ENCODE results near the gene RDX. TPM values are rescaled to one million over a fixed set of nuclear protein-coding genes. Genes with fewer than 3 reads are reported as not detected.

The RDX gene
- total and polyA plus RNA-seq, 2 experiments from 2014 or later: 45.2 to 226 TPM

DNA sequence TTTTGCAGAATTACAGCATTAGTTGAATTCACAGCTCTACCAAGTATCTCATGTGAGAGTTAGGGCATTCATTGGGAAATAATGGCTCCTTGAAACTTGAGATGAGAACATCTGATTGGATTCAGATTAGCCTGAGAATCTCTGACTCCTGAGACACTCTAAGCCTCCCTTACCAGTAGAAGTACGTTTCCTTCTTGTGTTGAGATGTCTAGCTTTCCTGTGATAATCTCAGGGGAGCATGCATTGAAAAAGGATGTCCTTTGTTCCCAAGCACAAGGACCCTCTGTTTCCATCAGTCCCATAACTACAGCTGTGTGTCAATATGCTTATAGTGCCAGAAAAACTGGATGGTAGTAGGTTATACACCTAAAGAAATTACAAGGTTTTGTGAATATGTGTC lies 35.2 kb upstream of the RDX start:
- DNase-seq (ENCODE audit: low spot score) (no peak), ATAC-seq (no peak)
- Histone ChIP-seq H3F3A (replicated peaks; ENCODE audit: low read depth) (no peaks in the 10 kb centered on the region), H3K27me3 (ENCODE audit: insufficient read depth) (no peaks in the 10 kb centered on the region), H3K4me1 (ENCODE audit: insufficient read depth) (no peaks in the 10 kb centered on the region), H3K4me2 (no peak overlapping the region), H3K27ac (ENCODE audit: low read depth) (no peak overlapping the region), H3K4me3 (no peak overlapping the region), H3K79me2 (replicated peaks; ENCODE audit: insufficient read depth) (no peaks in the 10 kb centered on the region), H3K36me3 (ENCODE audit: insufficient read depth) (peaks cover 6% of the 10 kb centered on the region; the same call in 1 of the 2 replicates), H2AFZ (no peak overlapping the region), H3K9me2 (ENCODE audit: insufficient read depth) (peaks cover 7% of the 10 kb centered on the region; the same call in 1 of the 2 replicates), H4K20me1 (replicated peaks; ENCODE audit: insufficient read depth) (no peaks in the 10 kb centered on the region)
- H3K27me3 Mint-ChIP-seq (ENCODE audit: insufficient read depth, low read depth, poor library complexity): peaks cover 3% of the 10 kb centered on the region
- TF ChIP-seq NANOG (IDR thresholded peaks at IDR 0.05; ENCODE audit: borderline replicate concordance): no peak
- no peak for TF ChIP-seq EZH2phosphoT487 (IDR thresholded peaks at IDR 0.05; ENCODE audit: unreplicated experiment)
- no peak for TF ChIP-seq POLR2AphosphoS5 (IDR thresholded peaks at IDR 0.05; ENCODE audit: low read depth)
- TF ChIP-seq, protein P1, sequence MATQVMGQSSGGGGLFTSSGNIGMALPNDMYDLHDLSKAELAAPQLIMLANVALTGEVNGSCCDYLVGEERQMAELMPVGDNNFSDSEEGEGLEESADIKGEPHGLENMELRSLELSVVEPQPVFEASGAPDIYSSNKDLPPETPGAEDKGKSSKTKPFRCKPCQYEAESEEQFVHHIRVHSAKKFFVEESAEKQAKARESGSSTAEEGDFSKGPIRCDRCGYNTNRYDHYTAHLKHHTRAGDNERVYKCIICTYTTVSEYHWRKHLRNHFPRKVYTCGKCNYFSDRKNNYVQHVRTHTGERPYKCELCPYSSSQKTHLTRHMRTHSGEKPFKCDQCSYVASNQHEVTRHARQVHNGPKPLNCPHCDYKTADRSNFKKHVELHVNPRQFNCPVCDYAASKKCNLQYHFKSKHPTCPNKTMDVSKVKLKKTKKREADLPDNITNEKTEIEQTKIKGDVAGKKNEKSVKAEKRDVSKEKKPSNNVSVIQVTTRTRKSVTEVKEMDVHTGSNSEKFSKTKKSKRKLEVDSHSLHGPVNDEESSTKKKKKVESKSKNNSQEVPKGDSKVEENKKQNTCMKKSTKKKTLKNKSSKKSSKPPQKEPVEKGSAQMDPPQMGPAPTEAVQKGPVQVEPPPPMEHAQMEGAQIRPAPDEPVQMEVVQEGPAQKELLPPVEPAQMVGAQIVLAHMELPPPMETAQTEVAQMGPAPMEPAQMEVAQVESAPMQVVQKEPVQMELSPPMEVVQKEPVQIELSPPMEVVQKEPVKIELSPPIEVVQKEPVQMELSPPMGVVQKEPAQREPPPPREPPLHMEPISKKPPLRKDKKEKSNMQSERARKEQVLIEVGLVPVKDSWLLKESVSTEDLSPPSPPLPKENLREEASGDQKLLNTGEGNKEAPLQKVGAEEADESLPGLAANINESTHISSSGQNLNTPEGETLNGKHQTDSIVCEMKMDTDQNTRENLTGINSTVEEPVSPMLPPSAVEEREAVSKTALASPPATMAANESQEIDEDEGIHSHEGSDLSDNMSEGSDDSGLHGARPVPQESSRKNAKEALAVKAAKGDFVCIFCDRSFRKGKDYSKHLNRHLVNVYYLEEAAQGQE (IDR thresholded peaks at IDR 0.05; ENCODE audit: unreplicated experiment): no peak
- TF ChIP-seq ZNF331 (CRISPR knock-in tag; IDR thresholded peaks at IDR 0.05; ENCODE audit: low read depth): no peak
- TF ChIP-seq, protein P2, sequence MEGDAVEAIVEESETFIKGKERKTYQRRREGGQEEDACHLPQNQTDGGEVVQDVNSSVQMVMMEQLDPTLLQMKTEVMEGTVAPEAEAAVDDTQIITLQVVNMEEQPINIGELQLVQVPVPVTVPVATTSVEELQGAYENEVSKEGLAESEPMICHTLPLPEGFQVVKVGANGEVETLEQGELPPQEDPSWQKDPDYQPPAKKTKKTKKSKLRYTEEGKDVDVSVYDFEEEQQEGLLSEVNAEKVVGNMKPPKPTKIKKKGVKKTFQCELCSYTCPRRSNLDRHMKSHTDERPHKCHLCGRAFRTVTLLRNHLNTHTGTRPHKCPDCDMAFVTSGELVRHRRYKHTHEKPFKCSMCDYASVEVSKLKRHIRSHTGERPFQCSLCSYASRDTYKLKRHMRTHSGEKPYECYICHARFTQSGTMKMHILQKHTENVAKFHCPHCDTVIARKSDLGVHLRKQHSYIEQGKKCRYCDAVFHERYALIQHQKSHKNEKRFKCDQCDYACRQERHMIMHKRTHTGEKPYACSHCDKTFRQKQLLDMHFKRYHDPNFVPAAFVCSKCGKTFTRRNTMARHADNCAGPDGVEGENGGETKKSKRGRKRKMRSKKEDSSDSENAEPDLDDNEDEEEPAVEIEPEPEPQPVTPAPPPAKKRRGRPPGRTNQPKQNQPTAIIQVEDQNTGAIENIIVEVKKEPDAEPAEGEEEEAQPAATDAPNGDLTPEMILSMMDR (conservative IDR thresholded peaks at IDR 0.05; ENCODE audit: low read depth in 2 of 2): no peak
- no peak for TF ChIP-seq CREB1 (CRISPR knock-in tag; IDR thresholded peaks at IDR 0.05; ENCODE audit: low read depth)
- no peak for TF ChIP-seq ZNF114 (CRISPR knock-in tag; IDR thresholded peaks at IDR 0.05)
- TF ChIP-seq, protein P3, sequence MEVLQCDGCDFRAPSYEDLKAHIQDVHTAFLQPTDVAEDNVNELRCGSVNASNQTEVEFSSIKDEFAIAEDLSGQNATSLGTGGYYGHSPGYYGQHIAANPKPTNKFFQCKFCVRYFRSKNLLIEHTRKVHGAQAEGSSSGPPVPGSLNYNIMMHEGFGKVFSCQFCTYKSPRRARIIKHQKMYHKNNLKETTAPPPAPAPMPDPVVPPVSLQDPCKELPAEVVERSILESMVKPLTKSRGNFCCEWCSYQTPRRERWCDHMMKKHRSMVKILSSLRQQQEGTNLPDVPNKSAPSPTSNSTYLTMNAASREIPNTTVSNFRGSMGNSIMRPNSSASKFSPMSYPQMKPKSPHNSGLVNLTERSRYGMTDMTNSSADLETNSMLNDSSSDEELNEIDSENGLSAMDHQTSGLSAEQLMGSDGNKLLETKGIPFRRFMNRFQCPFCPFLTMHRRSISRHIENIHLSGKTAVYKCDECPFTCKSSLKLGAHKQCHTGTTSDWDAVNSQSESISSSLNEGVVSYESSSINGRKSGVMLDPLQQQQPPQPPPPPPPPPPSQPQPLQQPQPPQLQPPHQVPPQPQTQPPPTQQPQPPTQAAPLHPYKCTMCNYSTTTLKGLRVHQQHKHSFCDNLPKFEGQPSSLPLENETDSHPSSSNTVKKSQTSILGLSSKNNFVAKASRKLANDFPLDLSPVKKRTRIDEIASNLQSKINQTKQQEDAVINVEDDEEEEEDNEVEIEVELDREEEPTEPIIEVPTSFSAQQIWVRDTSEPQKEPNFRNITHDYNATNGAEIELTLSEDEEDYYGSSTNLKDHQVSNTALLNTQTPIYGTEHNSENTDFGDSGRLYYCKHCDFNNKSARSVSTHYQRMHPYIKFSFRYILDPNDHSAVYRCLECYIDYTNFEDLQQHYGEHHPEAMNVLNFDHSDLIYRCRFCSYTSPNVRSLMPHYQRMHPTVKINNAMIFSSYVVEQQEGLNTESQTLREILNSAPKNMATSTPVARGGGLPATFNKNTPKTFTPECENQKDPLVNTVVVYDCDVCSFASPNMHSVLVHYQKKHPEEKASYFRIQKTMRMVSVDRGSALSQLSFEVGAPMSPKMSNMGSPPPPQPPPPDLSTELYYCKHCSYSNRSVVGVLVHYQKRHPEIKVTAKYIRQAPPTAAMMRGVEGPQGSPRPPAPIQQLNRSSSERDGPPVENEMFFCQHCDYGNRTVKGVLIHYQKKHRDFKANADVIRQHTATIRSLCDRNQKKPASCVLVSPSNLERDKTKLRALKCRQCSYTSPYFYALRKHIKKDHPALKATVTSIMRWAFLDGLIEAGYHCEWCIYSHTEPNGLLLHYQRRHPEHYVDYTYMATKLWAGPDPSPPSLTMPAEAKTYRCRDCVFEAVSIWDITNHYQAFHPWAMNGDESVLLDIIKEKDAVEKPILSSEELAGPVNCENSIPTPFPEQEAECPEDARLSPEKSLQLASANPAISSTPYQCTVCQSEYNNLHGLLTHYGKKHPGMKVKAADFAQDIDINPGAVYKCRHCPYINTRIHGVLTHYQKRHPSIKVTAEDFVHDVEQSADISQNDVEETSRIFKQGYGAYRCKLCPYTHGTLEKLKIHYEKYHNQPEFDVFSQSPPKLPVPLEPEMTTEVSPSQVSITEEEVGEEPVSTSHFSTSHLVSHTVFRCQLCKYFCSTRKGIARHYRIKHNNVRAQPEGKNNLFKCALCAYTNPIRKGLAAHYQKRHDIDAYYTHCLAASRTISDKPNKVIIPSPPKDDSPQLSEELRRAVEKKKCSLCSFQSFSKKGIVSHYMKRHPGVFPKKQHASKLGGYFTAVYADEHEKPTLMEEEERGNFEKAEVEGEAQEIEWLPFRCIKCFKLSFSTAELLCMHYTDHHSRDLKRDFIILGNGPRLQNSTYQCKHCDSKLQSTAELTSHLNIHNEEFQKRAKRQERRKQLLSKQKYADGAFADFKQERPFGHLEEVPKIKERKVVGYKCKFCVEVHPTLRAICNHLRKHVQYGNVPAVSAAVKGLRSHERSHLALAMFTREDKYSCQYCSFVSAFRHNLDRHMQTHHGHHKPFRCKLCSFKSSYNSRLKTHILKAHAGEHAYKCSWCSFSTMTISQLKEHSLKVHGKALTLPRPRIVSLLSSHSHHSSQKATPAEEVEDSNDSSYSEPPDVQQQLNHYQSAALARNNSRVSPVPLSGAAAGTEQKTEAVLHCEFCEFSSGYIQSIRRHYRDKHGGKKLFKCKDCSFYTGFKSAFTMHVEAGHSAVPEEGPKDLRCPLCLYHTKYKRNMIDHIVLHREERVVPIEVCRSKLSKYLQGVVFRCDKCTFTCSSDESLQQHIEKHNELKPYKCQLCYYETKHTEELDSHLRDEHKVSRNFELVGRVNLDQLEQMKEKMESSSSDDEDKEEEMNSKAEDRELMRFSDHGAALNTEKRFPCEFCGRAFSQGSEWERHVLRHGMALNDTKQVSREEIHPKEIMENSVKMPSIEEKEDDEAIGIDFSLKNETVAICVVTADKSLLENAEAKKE (CRISPR knock-in tag; IDR thresholded peaks at IDR 0.05): no peak
- no peak for TF ChIP-seq JUNB (IDR thresholded peaks at IDR 0.05; ENCODE audit: unreplicated experiment)
- TF ChIP-seq, protein P4, sequence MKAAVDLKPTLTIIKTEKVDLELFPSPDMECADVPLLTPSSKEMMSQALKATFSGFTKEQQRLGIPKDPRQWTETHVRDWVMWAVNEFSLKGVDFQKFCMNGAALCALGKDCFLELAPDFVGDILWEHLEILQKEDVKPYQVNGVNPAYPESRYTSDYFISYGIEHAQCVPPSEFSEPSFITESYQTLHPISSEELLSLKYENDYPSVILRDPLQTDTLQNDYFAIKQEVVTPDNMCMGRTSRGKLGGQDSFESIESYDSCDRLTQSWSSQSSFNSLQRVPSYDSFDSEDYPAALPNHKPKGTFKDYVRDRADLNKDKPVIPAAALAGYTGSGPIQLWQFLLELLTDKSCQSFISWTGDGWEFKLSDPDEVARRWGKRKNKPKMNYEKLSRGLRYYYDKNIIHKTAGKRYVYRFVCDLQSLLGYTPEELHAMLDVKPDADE (IDR thresholded peaks at IDR 0.05): no peak
- TF ChIP-seq EZH2 (IDR thresholded peaks at IDR 0.05; ENCODE audit: low read depth, unreplicated experiment): no peak
- no peak for TF ChIP-seq STAT1 (IDR thresholded peaks at IDR 0.05; ENCODE audit: unreplicated experiment)
- H3K9me3 Mint-ChIP-seq: peaks cover 37% of the 10 kb centered on the region
- H3K36me3 Mint-ChIP-seq (ENCODE audit: low read depth): peaks cover 18% of the 10 kb centered on the region
- H3K4me3 Mint-ChIP-seq: no peak overlapping the region
- no peak overlapping the region for H3K27ac Mint-ChIP-seq
- peaks cover 4% of the 10 kb centered on the region; the same call in 1 of the 3 replicates for H3K4me1 Mint-ChIP-seq

All from GM23338 (cell line).